HCT116 (cell line): ENCODE measurements around the gene PKD2L1. TPM values are rescaled to one million over a fixed set of nuclear protein-coding genes. Genes with fewer than 3 reads are reported as not detected.

Source experiments
- ATAC-seq: fragments of 200-7000 bp; cut with Tn5 transposase; 2 replicates; pipeline ENCODE4 v1.9.1; 2020; ENCODE audit warnings: mild to moderate bottlenecking, moderate library complexity
- BruUV-seq: library from RNA; stranded (reverse); fragments of 400-500 nt; replicated peaks from 2 replicates; lab custom pipeline; 2021; lab: Mats Ljungman, UMichigan
- CTCF ChIA-PET: fragments of 300-600 bp; sonication (Branson Sonifier 250); formaldehyde crosslinking; loops from one replicate; lab custom pipeline; 2021; ENCODE audit warnings: antibody characterized with exemption; lab: Charles Lee
- POLR2A ChIA-PET: fragments of 300-600, 350-600 bp; sonication (Branson Sonifier 250); formaldehyde crosslinking; loops from one replicate; lab custom pipeline; 2021; ENCODE audit warnings: antibody characterized with exemption; lab: Charles Lee
- RAD21 ChIA-PET, 2 experiments: fragments of 300-600 bp; sonication (Branson Sonifier 250); formaldehyde crosslinking; loops; one replicate each; lab custom pipeline; 2023; ENCODE audit warnings: low total read pairs in 2 of 2; ENCODE audit not compliant: uncharacterized antibody in 2 of 2, unreplicated experiment in 2 of 2, low non-redundant PET in 1 of 2; lab: Charles Lee
- DNase-seq: peaks from one replicate; pipeline ENCODE4 v3.0.0-alpha.2; 2010; ENCODE audit warnings: low read depth, low spot score
- H2AFZ ChIP-seq: fragments of 200-600 bp; shearing (Covaris generic), sonication (generic); 2 replicates; pipeline ENCODE4 v1.6.1; 2017; ENCODE audit warnings: low read depth, mixed run types, mixed read lengths, antibody characterized with exemption, low read length; ENCODE audit not compliant: poor library complexity, severe bottlenecking
- H3K27ac ChIP-seq: 2 replicates; pipeline ENCODE4 v1.5.1; 2012; ENCODE audit warnings: low read depth, low read length
- H3K27me3 ChIP-seq: fragments of 200-600 bp; sonication (generic); 2 replicates; pipeline ENCODE4 v1.6.1; 2016; ENCODE audit warnings: mixed run types, low read length, mixed read lengths; ENCODE audit not compliant: insufficient read depth
- H3K36me3 ChIP-seq, 2 experiments: fragments of 200-500 bp in 1 of 2; fragments of 200-600 bp in 1 of 2; sonication (Bioruptor generic) in 1 of 2; sonication (generic) in 1 of 2; 2 replicates each; pipeline versions ENCODE4 v1.5.1 to v1.6.1; 2014 to 2016; ENCODE audit warnings: low read length in 2 of 2, inconsistent platforms in 1 of 2, mixed read lengths in 1 of 2, mixed run types in 1 of 2; ENCODE audit not compliant: insufficient read depth in 2 of 2, control insufficient read depth in 1 of 2
- H3K4me1 ChIP-seq, 2 experiments: fragments of 200-600 bp in 1 of 2; sonication (generic) in 1 of 2; 2 replicates each; pipeline versions ENCODE4 v1.5.1 to v1.6.1; 2012 to 2017; ENCODE audit warnings: low read length in 2 of 2, inconsistent platforms in 1 of 2, mild to moderate bottlenecking in 1 of 2, mixed read lengths in 1 of 2, mixed run types in 1 of 2, moderate library complexity in 1 of 2; ENCODE audit not compliant: insufficient read depth in 2 of 2, control insufficient read depth in 1 of 2
- H3K4me2 ChIP-seq: fragments of 200-600 bp; sonication (generic); 2 replicates; pipeline ENCODE4 v1.6.1; 2017; ENCODE audit warnings: mixed run types, low read length, mixed read lengths
- H3K4me3 ChIP-seq, 2 experiments: fragments of 200-600 bp in 1 of 2; sonication (generic) in 1 of 2; replicated peaks in 1 of 2; 2 replicates each; pipeline ENCODE4 v1.5.1; 2011 to 2016; ENCODE audit warnings: low read length in 2 of 2, control low read depth in 1 of 2, low read depth in 1 of 2, mild to moderate bottlenecking in 1 of 2, mixed read lengths in 1 of 2, mixed run types in 1 of 2
- H3K79me2 ChIP-seq: fragments of 200-600 bp; sonication (generic); 2 replicates; pipeline ENCODE4 v1.6.1; 2017; ENCODE audit warnings: mild to moderate bottlenecking, mixed run types, low read length, moderate library complexity, mixed read lengths; ENCODE audit not compliant: insufficient read depth
- H3K9ac ChIP-seq: fragments of 200-600 bp; sonication (generic); 2 replicates; pipeline ENCODE4 v1.6.1; 2016; ENCODE audit warnings: low read length, mixed read lengths
- H3K9me2 ChIP-seq: fragments of 200-600 bp; sonication (generic), shearing (Covaris generic); 2 replicates; pipeline ENCODE4 v1.6.1; 2017; ENCODE audit warnings: mixed run types, mild to moderate bottlenecking, moderate library complexity; ENCODE audit not compliant: insufficient read depth
- H3K9me3 ChIP-seq, 2 experiments: fragments of 200-500 bp in 1 of 2; fragments of 200-600 bp in 1 of 2; sonication (Bioruptor generic) in 1 of 2; sonication (generic) in 1 of 2; 2 replicates each; pipeline ENCODE4 v1.6.1; 2014 to 2017; ENCODE audit warnings: low read length in 2 of 2, mixed read lengths in 2 of 2, inconsistent platforms in 1 of 2, low read depth in 1 of 2, mild to moderate bottlenecking in 1 of 2, mixed run types in 1 of 2, moderate library complexity in 1 of 2; ENCODE audit not compliant: control insufficient read depth in 1 of 2, insufficient read depth in 1 of 2
- H4K20me1 ChIP-seq: fragments of 200-600 bp; sonication (generic), shearing (Covaris generic); 2 replicates; pipeline ENCODE4 v1.6.1; 2017; ENCODE audit warnings: mixed run types, mild to moderate bottlenecking, moderate library complexity; ENCODE audit not compliant: insufficient read depth
- CEBPB ChIP-seq: IDR thresholded peaks from 2 replicates; pipeline ENCODE4 v1.6.1; 2012; ENCODE audit warnings: low read depth
- EZH2 ChIP-seq: fragments of 200-600 bp; sonication (generic); IDR thresholded peaks from 2 replicates; pipeline ENCODE4 v1.6.1; 2017; ENCODE audit warnings: antibody characterized with exemption, mixed run types
- FOSL1 ChIP-seq: IDR thresholded peaks from 2 replicates; pipeline ENCODE4 v1.6.1; 2012; ENCODE audit warnings: low read depth
- JUND ChIP-seq: IDR thresholded peaks from 2 replicates; pipeline ENCODE4 v1.6.1; 2012
- POLR2A ChIP-seq: IDR thresholded peaks from 2 replicates; pipeline ENCODE4 v1.7.0; 2011; ENCODE audit warnings: borderline replicate concordance; ENCODE audit not compliant: insufficient read depth, insufficient read length; ENCODE audit errors: extremely low read depth
- RAD21 ChIP-seq: IDR thresholded peaks from 2 replicates; pipeline ENCODE4 v1.6.1; 2012; ENCODE audit warnings: low read depth, mild to moderate bottlenecking
- SIN3A ChIP-seq: IDR thresholded peaks from 2 replicates; pipeline ENCODE4 v1.6.1; 2012; ENCODE audit warnings: low read depth
- SP1 ChIP-seq: IDR thresholded peaks from 2 replicates; pipeline ENCODE4 v1.6.1; 2012; ENCODE audit warnings: low read depth
- SRF ChIP-seq: IDR thresholded peaks from 2 replicates; pipeline ENCODE4 v1.6.1; 2012; ENCODE audit warnings: low read depth
- TCF7L2 ChIP-seq: IDR thresholded peaks from 2 replicates; pipeline ENCODE4 v1.7.0; 2011; ENCODE audit warnings: borderline replicate concordance, inconsistent platforms; ENCODE audit not compliant: insufficient read depth, insufficient read length; ENCODE audit errors: extremely low read depth
- YY1 ChIP-seq: IDR thresholded peaks from 2 replicates; pipeline ENCODE4 v1.6.1; 2011; ENCODE audit warnings: low read length, low read depth, moderate library complexity, mild to moderate bottlenecking; ENCODE audit not compliant: insufficient replicate concordance; ENCODE audit errors: extremely low read depth
- ZFX ChIP-seq: fragments of 450-650 bp; IDR thresholded peaks from 2 replicates; pipeline ENCODE4 v1.6.1; 2017
- ZNF274 ChIP-seq: fragments of 200-500 bp; sonication (Bioruptor generic); IDR thresholded peaks from 2 replicates; pipeline ENCODE4 v1.6.1; 2014; ENCODE audit warnings: mild to moderate bottlenecking, low read depth, low read length, inconsistent platforms
- intact Hi-C: fragments of 100-400 bp; cut with micrococcal nuclease; formaldehyde crosslinking; loops from 2 replicates; pipeline ENCODE4 v1.10.0; 2022
- total RNA-seq: library from RNA; stranded (reverse); gene quantifications from one replicate; pipeline ENCODE4 v1.2.1, GENCODE V29; 2021; ENCODE audit not compliant: unreplicated experiment
- TF ChIP-seq, protein P1 (sequence below): IDR thresholded peaks from 2 replicates; pipeline ENCODE4 v1.6.1; 2012; ENCODE audit warnings: low read depth
- TF ChIP-seq, protein P2 (sequence below), 3 experiments: fragments of 200-600 bp in 1 of 3; sonication (generic) in 1 of 3; IDR thresholded peaks in 2 of 3; conservative IDR thresholded peaks in 1 of 3; 2 replicates each; pipeline ENCODE4 v1.5.1; 2012 to 2017; ENCODE audit warnings: low read depth in 2 of 3, low read length in 2 of 3, antibody characterized with exemption in 1 of 3, borderline replicate concordance in 1 of 3, control low read depth in 1 of 3, mild to moderate bottlenecking in 1 of 3, mixed read lengths in 1 of 3, mixed run types in 1 of 3, moderate library complexity in 1 of 3; ENCODE audit not compliant: insufficient read depth in 1 of 3
- TF ChIP-seq, protein P3 (sequence below): IDR thresholded peaks from 2 replicates; pipeline ENCODE4 v1.6.1; 2011; ENCODE audit warnings: mild to moderate bottlenecking, low read length, moderate library complexity; ENCODE audit not compliant: insufficient replicate concordance; ENCODE audit errors: extremely low read depth
- TF ChIP-seq, protein P4 (sequence below): IDR thresholded peaks from 2 replicates; pipeline ENCODE4 v1.6.1; 2012

Gene PKD2L1
- total RNA-seq, 1 experiment from 2014 or later = 0.17 TPM

DNA sequence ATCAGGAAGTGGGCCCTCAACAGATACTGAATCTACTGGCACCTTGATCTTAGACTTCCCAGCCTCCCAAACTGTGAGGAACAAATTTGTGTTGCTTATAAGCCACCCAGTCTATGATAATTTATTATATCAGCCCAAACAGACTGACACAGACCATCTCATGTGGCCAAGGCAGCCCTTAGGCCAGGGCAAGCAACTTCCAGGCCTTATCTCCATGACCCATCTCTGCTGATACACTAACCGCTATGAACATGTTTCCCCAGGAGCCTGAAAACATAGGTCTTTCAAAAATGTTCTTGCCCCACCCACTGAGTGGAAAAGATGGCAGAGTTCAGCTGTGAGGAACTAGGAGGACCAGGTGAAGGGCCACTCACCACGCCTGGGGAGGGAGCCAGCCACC lies 40.4 kb downstream of the PKD2L1 start:
- Histone ChIP-seq H4K20me1 (no peaks in the 10 kb centered on the region), H3K27me3 (peaks cover 7% of the 10 kb centered on the region; the same call in 1 of the 2 replicates), H3K9ac (no peak overlapping the region), H3K9me2 (no peaks in the 10 kb centered on the region), H3K4me2 (no peak overlapping the region), H3K4me3 (no peak overlapping the region), H3K36me3 (no peaks in the 10 kb centered on the region), H3K79me2 (peaks cover 17% of the 10 kb centered on the region), H3K4me1 (peaks cover 13 to 18% of the 10 kb centered on the region in 2 experiments; a peak in 3 of 4 replicates)
- no peak for DNase-seq
- BruUV-seq = no TSS peak
- no peak for ATAC-seq
- TF ChIP-seq FOSL1 (no peak), POLR2A (no peak), ZFX (no peak), TCF7L2 (no peak), RAD21 (no peak), SRF (no peak), SIN3A (no peak), JUND (no peak), ZNF274 (no peak), SP1 (no peak), EZH2 (no peak), CEBPB (no peak), YY1 (no peak)
- TF ChIP-seq, protein P1, sequence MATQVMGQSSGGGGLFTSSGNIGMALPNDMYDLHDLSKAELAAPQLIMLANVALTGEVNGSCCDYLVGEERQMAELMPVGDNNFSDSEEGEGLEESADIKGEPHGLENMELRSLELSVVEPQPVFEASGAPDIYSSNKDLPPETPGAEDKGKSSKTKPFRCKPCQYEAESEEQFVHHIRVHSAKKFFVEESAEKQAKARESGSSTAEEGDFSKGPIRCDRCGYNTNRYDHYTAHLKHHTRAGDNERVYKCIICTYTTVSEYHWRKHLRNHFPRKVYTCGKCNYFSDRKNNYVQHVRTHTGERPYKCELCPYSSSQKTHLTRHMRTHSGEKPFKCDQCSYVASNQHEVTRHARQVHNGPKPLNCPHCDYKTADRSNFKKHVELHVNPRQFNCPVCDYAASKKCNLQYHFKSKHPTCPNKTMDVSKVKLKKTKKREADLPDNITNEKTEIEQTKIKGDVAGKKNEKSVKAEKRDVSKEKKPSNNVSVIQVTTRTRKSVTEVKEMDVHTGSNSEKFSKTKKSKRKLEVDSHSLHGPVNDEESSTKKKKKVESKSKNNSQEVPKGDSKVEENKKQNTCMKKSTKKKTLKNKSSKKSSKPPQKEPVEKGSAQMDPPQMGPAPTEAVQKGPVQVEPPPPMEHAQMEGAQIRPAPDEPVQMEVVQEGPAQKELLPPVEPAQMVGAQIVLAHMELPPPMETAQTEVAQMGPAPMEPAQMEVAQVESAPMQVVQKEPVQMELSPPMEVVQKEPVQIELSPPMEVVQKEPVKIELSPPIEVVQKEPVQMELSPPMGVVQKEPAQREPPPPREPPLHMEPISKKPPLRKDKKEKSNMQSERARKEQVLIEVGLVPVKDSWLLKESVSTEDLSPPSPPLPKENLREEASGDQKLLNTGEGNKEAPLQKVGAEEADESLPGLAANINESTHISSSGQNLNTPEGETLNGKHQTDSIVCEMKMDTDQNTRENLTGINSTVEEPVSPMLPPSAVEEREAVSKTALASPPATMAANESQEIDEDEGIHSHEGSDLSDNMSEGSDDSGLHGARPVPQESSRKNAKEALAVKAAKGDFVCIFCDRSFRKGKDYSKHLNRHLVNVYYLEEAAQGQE = no peak
- TF ChIP-seq, protein P2, sequence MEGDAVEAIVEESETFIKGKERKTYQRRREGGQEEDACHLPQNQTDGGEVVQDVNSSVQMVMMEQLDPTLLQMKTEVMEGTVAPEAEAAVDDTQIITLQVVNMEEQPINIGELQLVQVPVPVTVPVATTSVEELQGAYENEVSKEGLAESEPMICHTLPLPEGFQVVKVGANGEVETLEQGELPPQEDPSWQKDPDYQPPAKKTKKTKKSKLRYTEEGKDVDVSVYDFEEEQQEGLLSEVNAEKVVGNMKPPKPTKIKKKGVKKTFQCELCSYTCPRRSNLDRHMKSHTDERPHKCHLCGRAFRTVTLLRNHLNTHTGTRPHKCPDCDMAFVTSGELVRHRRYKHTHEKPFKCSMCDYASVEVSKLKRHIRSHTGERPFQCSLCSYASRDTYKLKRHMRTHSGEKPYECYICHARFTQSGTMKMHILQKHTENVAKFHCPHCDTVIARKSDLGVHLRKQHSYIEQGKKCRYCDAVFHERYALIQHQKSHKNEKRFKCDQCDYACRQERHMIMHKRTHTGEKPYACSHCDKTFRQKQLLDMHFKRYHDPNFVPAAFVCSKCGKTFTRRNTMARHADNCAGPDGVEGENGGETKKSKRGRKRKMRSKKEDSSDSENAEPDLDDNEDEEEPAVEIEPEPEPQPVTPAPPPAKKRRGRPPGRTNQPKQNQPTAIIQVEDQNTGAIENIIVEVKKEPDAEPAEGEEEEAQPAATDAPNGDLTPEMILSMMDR (IDR thresholded peaks at IDR 0.05 in 2 of 3, conservative IDR thresholded peaks at IDR 0.05 in 1 of 3; ENCODE audit: borderline replicate concordance in 1 of 3, insufficient read depth in 1 of 3, low read depth in 2 of 3, low read length in 2 of 3) = no peak
- TF ChIP-seq, protein P3, sequence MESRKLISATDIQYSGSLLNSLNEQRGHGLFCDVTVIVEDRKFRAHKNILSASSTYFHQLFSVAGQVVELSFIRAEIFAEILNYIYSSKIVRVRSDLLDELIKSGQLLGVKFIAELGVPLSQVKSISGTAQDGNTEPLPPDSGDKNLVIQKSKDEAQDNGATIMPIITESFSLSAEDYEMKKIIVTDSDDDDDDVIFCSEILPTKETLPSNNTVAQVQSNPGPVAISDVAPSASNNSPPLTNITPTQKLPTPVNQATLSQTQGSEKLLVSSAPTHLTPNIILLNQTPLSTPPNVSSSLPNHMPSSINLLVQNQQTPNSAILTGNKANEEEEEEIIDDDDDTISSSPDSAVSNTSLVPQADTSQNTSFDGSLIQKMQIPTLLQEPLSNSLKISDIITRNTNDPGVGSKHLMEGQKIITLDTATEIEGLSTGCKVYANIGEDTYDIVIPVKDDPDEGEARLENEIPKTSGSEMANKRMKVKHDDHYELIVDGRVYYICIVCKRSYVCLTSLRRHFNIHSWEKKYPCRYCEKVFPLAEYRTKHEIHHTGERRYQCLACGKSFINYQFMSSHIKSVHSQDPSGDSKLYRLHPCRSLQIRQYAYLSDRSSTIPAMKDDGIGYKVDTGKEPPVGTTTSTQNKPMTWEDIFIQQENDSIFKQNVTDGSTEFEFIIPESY = no peak
- TF ChIP-seq, protein P4, sequence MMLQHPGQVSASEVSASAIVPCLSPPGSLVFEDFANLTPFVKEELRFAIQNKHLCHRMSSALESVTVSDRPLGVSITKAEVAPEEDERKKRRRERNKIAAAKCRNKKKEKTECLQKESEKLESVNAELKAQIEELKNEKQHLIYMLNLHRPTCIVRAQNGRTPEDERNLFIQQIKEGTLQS = no peak
- TF ChIP-seq, all 23 proteins: peak for 0
- no peak overlapping the region for H2AFZ ChIP-seq
- ChIA-PET RAD21 (no interaction called here), POLR2A (no interaction called here), CTCF (no interaction called here)
- H3K9me3 ChIP-seq = no peaks in the 10 kb centered on the region
- intact Hi-C loops = no loop called here
- H3K27ac ChIP-seq = no peak overlapping the region
